ENCODE results near the gene ZBED4. TPM values are rescaled to one million over a fixed set of nuclear protein-coding genes. Genes with fewer than 3 reads are reported as not detected.

The ZBED4 gene
- total RNA-seq, 4 donors from 2014 or later, result 10.0 to 21.6 (median 11.4) TPM

DNA sequence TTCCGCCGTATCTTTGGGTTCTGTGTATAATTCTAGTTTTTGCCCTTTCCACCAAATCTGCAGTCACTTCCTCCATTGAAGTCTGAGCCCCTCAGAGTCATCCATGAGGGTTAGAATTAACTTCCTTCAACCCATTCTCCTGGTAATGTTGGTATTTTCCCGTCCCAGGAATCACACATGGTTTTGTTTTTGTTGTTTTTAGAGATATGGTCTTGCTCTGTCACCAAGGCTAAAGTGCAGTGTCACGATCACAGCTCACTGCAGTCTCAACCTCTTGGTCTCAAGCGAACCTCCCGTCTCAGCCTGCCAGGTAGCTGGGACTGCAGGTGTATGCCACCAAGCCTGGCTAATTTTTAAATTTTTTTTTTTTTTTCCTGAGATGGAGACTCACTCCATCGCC is 18.7 kb downstream of the ZBED4 start:
- TF ChIP-seq, protein P1, sequence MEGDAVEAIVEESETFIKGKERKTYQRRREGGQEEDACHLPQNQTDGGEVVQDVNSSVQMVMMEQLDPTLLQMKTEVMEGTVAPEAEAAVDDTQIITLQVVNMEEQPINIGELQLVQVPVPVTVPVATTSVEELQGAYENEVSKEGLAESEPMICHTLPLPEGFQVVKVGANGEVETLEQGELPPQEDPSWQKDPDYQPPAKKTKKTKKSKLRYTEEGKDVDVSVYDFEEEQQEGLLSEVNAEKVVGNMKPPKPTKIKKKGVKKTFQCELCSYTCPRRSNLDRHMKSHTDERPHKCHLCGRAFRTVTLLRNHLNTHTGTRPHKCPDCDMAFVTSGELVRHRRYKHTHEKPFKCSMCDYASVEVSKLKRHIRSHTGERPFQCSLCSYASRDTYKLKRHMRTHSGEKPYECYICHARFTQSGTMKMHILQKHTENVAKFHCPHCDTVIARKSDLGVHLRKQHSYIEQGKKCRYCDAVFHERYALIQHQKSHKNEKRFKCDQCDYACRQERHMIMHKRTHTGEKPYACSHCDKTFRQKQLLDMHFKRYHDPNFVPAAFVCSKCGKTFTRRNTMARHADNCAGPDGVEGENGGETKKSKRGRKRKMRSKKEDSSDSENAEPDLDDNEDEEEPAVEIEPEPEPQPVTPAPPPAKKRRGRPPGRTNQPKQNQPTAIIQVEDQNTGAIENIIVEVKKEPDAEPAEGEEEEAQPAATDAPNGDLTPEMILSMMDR (IDR thresholded peaks at IDR 0.05), result no peak
- ATAC-seq (ENCODE audit: low FRiP score), result no peak
- no peak for DNase-seq (ENCODE audit: low spot score)

DNA sequence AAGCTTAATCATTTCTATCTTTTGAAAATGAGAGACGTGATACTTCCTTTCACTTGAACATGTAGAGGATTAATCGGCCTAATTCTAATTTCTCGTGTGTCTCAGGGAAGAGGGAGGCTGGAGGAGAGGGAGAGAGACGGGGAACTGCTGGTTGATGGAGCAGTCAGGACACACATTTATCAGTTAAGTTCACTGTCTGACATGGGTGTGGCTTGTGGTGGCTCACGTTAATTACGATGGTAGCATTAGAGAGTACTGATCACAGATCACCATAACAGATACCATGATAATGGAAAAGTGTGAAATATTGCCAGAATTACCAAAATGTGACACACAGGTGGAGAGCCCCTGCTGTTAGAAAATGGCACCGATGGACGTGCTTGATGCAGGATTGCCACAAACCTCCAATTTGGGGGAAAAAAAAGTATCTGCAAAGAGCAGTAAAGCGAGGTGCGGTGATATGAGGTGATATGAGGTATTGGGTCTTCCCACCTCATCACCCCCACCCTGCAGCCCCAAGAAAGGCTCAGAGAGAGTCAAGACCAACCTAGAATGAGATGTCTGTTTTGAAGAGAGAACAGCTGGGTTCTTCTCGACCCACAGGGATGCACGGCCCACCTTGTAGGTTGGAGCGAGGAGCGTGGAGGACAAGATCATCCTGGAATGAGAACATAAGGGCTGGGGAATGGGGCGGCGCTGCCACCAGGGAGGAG is 19.7 kb downstream of the ZBED4 start:
- TF ChIP-seq, protein P1 (IDR thresholded peaks at IDR 0.05), result no peak
- ATAC-seq (ENCODE audit: low FRiP score) (no peak), DNase-seq (ENCODE audit: low spot score) (no peak)

- DNase-seq (ENCODE audit: low spot score), result no peak
- TF ChIP-seq, protein P1 (IDR thresholded peaks at IDR 0.05), result no peak
- ATAC-seq (ENCODE audit: low FRiP score), result no peak
These were observed 24.0 kb downstream of the ZBED4 start for GRCh38 chr22:49877642-49878041.

DNA sequence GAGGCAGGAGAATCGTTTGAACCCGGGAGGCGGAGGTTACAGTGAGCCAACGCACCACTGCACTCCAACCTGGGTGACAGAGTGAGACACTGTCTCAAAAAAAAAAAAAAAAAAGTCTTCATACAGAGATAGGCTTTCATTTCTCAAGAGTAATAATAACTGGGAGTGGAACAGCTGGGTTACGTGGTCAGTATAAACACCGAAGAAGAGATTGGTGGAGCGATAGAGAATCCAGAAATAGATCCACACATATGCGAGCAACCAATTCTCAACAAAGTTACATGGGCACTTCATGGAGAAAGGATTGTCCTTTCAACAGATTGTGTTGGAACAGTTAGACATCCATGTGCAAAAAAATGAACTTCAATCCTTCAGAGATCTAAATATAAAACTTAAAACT is 24.6 kb downstream of the ZBED4 start:
- TF ChIP-seq, protein P1 (IDR thresholded peaks at IDR 0.05), result no peak
- DNase-seq (ENCODE audit: low spot score) (no peak), ATAC-seq (ENCODE audit: low FRiP score) (no peak)

DNA sequence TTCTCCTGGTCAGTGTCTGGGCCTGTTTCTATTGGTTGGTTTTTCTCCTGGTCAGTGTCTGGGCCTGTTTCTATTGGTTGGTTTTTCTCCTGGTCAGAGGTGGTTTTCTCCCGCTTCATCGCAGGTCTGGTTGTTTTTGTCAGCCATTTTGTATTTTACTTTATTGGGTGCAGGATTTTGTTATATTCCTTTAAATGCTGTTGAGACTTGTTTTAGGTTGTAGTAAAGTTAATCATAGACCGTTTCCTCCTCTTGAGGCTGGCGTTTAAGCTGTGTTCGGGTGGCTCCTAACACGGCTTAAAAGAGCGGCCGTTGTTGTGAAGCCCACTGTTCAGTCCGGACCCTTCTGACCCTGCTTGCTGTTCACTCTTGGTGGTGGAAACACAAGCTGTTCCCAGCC is 26.2 kb downstream of the ZBED4 start:
- ATAC-seq (ENCODE audit: low FRiP score), result no peak
- no peak for DNase-seq (ENCODE audit: low spot score)
- TF ChIP-seq, protein P1 (IDR thresholded peaks at IDR 0.05), result no peak

- DNase-seq (ENCODE audit: low spot score) (no peak), ATAC-seq (ENCODE audit: low FRiP score) (no peak)
- TF ChIP-seq, protein P1 (IDR thresholded peaks at IDR 0.05), result no peak
These were observed 26.6 kb downstream of the ZBED4 start for GRCh38 chr22:49880281-49880680.

DNA sequence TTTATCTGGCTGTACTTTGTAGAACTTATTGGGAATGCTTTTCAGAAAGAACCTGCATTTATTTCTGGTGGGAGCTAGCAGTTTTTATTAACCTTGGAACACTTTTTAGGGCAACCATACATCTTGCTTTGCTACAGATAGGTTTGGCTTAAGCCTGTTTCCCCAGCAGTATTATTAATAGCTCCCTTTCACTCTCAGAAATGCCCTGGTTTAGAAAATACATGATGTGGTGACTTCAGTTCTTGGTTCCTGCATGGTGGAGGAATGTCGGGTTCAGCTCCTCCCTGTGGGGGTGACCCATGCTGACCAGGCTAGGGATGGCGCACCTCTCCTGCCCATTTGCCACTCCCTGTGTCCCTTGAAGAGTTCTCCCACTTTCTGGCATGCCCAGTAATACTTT is 28.2 kb downstream of the ZBED4 start:
- TF ChIP-seq, protein P1 (IDR thresholded peaks at IDR 0.05), result no peak
- DNase-seq (ENCODE audit: low spot score) (no peak), ATAC-seq (ENCODE audit: low FRiP score) (no peak)
